Measurements from ENCODE around the gene RAB11FIP4.
A peak's percentile ranks its signal among the peaks of the same experiment; 100 is the strongest.
"Not testable (repeated sequence)": the region's sequence is repeated elsewhere in the genome, so short reads cannot be mapped to it uniquely, and the experiment has no call there.

RAB11FIP4 gene

DNA sequence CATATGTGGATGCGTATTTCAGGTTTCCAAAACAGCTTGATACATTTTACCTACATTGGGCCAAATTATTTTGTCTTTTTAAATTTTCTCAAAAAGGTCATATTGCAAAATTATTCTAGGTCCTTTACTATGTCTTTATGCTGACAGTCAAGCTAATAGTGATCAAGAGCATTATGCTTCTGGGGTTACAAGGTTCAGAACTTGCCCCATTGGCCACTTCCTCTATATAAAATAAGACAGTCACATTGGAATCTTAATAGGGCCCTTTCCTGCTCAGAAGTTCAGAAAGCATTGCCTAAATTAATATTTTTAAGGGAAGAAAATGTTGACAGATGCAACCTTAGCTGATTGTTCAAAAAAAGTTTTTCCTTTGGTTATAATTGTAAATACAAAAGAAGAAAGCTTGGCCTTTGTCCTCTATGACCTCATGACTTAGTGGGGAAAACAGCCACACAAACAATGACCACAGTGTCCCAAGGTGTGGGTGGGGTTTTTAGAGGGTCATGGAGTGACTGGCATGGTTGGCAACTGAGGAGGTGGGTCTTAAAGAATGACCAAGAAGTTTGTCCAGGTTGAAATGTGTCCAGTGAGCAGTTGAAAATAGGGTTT lies 11.8 kb upstream of the RAB11FIP4 start:
- Mint-ChIP-seq H3K27me3 (no peaks in the 10 kb centered on the region), H3K36me3 (peaks cover 4% of the 10 kb centered on the region), H3K27ac (no peak overlapping the region), H3K9me3 (no peaks in the 10 kb centered on the region), H3K4me1 (no peaks in the 10 kb centered on the region), H3K4me3 (no peak overlapping the region)

DNA sequence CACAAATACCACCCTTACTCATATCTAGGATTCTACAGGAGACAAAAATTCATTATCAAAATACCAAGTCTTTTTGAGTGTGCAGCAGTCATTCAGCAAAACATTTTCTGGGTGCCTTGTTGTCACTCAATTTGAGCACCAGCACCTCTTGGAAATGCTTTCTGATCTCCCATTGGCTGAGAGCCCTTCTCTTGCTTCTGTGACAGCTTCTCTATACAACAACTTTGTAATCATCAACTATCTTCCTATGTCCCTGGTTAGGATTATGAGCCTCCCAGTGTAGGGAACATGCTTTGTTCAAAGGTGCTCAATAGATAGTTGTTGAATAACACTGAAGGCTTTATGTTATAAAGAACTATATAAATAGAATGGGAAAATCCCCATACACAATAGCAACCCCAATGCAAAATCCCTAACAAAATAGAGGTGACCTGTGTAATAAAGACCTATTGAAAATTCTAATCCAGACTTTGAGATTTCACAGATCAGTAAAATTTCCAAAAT lies 10.3 kb upstream of the RAB11FIP4 start:
- peaks cover 4% of the 10 kb centered on the region for H3K36me3 Mint-ChIP-seq
- H3K9me3 Mint-ChIP-seq: no peaks in the 10 kb centered on the region
- no peaks in the 10 kb centered on the region for H3K27me3 Mint-ChIP-seq
- H3K4me1 Mint-ChIP-seq: no peaks in the 10 kb centered on the region
- H3K27ac Mint-ChIP-seq: no peak overlapping the region
- H3K4me3 Mint-ChIP-seq: no peak overlapping the region

DNA sequence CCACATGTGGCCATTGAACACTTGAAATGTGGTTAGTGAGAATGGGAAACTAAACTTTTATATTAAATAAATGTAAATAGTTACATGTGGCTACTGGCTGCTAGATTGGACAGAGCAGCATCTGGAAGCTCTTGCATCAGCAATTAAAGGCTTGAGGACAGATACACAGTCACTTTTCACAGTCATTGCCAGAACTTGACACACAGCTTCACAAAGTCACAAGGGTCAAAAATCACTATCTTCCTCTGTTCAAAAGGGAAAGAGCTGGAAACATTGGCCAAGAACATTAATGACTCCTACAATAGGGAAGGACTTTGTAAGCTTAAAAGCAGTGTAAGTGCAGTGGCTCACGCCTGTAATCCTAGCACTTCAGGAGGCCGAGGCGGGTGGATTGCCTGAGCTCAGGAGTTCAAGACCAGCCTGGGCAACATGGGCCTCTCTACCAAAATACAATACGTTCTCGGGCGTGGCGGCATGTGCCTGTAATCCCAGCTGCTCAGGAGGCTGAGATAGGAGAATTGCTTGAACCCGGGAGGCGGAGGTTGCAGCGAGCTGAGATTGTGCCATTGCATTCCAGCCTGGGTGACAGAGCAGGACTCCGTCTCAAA lies 8.7 kb upstream of the RAB11FIP4 start:
- H3K36me3 Mint-ChIP-seq, H3K27ac Mint-ChIP-seq, H3K9me3 Mint-ChIP-seq, H3K4me3 Mint-ChIP-seq, H3K27me3 Mint-ChIP-seq, H3K4me1 Mint-ChIP-seq: not testable (repeated sequence)

DNA sequence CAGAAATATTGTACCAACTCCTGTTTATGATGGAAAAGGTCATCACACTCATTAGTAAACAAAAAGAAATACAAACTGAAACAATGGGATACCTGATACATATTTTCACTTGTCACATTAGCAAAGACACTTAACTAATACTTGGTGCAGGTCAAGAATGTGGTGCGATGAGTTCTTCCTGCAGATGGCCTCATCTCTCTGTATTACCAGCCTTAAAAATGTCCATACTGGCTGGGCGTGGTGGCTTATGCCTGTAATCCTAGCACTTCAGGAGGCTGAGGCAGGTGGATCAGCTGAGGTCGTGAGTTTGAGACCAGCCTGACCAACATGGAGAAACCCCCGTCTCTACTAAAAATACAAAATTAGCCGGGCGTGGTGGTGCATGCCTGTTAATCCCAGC lies 8.0 kb upstream of the RAB11FIP4 start:
- H3K9me3 Mint-ChIP-seq, H3K27me3 Mint-ChIP-seq, H3K27ac Mint-ChIP-seq: not testable (repeated sequence)

DNA sequence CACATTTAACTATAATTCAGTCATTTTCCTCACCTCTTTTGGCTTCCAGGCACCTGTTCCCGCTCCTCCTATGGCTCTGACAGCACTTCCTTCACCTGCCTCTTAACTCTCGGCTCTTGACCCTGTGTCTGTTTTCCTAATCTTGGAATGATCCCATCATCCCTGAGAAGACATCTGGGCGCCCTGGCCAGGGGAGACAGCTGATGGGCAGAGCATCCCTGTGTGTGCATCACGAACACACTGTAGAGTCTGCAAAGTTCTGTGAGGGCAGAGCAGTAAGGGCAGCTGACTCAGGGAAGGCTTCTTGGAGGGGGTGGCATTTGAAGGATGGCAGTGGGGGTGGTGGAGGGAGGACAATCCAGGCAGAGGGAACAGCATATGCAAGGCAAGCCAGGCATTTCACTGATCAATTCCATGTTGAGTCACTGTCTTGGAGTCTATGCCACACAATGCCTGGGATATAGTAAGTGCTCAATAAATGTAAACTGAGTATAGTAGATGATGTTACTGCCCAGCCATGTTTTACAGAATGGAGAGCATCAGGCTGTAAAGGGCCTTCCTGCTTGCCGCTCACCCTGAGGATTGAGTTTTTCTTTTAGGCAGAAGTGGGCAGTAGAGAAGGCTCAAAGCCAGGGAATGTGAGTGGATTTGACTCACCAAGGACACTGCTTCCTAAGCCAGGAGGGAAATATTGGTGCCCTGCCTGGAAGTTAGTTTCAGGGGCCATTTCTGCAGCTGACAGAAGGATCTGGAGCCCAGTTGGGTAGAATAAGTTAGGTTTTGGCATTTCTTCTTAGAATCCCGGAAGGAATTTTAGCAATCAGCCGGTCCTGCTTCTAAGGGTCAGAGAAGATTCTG lies 5.8 kb upstream of the RAB11FIP4 start:
- H3K4me1 Mint-ChIP-seq: peaks cover 5% of the 10 kb centered on the region
- H3K4me3 Mint-ChIP-seq: no peak overlapping the region
- no peak overlapping the region for H3K27ac Mint-ChIP-seq
- H3K9me3 Mint-ChIP-seq: no peaks in the 10 kb centered on the region
- peaks cover 10% of the 10 kb centered on the region for H3K27me3 Mint-ChIP-seq
- no peaks in the 10 kb centered on the region for H3K36me3 Mint-ChIP-seq

More for the DNA sequence above, 8.0 kb upstream of the RAB11FIP4 start:
- H3K4me3 Mint-ChIP-seq, H3K4me1 Mint-ChIP-seq, H3K36me3 Mint-ChIP-seq: not testable (repeated sequence)

DNA sequence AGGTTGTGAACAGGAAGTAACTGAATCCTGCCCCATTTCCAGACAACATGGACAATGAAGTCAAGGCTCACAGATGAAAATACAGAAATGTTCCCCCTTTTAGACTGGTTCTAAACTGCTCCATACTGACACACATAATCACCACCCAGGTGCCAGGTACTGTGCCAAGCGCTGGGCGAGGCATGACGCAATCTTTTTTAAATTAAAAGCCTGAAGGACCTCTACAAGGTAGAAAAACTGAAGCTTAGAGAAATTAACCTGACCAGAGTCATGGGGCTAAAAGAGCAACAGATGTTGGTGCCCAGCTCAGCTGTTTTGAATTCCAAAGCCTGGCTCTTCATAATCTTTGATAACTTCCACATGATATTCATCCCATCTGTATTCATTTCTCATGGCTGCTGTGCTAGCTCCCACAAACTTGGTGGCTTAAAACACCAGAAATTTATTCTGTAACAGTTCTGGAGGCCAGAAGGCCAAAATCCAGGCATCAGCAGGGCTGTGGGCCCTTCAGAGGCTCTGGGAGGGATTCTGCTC lies 4.9 kb upstream of the RAB11FIP4 start:
- Mint-ChIP-seq H3K27me3 (peaks cover 10% of the 10 kb centered on the region), H3K36me3 (no peaks in the 10 kb centered on the region), H3K27ac (no peak overlapping the region), H3K4me3 (no peak overlapping the region), H3K9me3 (no peaks in the 10 kb centered on the region), H3K4me1 (peaks cover 5% of the 10 kb centered on the region)

DNA sequence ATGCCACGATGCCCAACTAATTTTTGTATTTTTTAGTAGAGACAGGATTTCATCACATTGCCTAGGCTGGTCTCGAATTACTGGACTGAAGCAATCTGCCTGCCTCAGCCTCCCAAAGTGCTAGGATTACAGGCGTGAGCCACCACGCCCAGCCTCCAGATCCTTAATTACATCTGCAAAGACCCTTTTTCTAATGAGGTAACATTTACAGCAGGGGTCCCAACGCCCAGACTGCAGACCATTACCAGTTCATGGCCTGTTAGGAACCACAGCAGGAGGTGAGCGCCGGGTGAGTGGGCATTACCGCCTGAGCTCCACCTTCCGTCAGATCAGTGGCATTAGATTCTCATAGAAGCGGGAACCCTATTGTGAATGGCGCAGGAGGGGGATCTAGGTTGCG lies 4.0 kb upstream of the RAB11FIP4 start:
- Mint-ChIP-seq H3K27me3 (peaks cover 14% of the 10 kb centered on the region), H3K27ac (no peak overlapping the region), H3K4me1 (peaks cover 9% of the 10 kb centered on the region), H3K36me3 (no peaks in the 10 kb centered on the region), H3K4me3 (no peak overlapping the region), H3K9me3 (no peaks in the 10 kb centered on the region)

DNA sequence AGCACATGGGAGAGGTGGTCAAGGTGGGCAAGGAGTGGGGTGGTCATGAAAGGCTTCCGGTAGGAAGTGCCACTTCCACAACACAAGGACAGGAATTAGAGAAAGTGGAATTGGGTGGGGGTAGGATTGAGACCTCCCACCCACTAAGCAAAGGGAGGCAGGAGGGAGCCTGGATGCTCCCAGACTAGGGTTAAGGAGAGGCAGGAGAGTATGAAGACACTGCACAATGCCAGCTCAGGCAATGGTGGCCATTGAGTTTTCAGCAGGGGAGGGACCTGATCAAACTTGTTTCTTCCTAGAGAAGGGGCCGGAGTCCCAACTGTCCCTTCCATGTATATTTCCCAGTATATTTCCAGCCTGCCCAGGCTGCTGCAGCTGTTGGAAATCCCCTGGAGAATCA lies 3.1 kb upstream of the RAB11FIP4 start:
- H3K27me3 Mint-ChIP-seq: peaks cover 21% of the 10 kb centered on the region
- H3K9me3 Mint-ChIP-seq: no peaks in the 10 kb centered on the region
- H3K4me3 Mint-ChIP-seq: no peak overlapping the region
- no peak overlapping the region for H3K27ac Mint-ChIP-seq
- peaks cover 12% of the 10 kb centered on the region for H3K4me1 Mint-ChIP-seq
- H3K36me3 Mint-ChIP-seq: no peaks in the 10 kb centered on the region

DNA sequence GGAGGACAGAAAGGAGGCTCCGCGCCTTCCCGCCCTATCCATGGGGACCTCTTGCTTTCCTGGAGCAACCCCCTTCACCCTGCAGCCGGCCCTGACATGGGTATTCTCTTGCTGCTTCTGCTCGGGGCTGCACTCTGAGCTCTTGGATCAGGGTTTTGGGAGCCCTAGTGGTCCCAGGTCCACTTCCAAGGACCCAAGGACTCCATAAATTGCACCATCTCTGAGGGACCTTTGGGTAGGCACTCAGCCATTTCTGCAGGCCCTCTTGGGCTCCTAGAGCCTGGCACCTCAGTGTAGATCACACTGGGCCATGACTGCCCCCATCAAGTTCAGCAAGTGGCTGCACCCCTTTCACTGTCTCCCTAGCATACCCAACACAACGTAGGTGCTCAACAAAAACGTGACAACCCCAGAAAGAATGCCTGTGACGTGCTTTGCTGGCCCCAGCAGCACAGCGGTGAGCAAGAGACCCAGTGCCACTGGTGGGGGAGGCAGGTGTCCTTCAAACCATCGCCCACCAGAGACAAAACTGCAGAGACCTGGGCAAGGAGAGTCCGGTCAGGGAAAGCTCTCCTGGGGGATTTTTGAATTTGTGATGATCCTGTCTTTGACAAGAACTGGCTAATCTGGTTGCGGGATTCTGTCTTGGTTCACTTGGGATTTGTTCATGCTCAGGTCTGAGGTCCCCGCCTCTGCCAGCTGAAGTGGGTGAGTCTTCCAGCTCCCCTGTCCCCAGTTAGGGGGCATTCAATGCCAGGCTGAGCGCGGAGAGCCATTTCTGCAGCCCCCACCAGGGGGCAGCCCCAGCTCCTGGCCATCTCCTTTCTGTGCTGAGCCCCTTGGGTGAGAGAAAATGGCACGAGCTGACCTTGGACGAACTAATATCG lies 2.5 kb upstream of the RAB11FIP4 start:
- Mint-ChIP-seq H3K36me3 (no peaks in the 10 kb centered on the region), H3K27me3 (peaks cover 27% of the 10 kb centered on the region), H3K27ac (no peak overlapping the region), H3K4me3 (no peak overlapping the region), H3K9me3 (no peaks in the 10 kb centered on the region), H3K4me1 (peaks cover 12% of the 10 kb centered on the region)

DNA sequence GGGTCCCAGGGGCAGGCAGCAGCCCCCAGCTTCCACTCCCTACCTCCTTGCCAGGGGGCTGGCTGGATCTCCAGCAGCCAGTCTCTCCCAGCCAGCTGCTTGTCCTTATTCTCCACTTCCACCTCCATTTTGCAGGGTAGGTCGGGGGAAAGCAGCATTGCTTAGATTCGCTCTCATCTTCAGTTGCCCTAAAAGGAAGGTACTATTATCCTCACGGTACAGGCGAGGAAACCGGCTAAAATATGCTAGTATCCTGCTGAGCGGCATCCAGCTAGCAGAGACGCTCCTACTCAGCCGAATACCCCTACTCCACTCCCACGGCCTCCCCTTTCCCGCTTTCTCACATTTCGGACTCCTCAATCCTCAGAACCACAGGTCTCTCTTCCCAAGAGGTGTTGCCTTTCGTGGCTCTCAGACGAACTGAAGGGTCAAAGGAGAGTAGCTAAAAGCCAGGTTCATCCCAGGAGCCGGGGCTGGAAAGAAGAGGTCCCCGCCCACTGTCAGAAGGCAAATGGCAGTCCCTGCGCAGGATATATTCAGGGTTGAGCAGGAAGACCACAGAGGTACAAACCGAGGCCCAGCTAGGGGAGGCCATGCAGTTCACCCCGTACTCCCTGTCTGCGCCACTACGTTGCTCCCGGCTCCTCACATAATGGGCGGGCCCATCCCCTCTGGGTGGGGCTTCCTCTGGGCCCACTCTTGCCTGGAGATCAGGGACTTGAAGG lies 1.7 kb upstream of the RAB11FIP4 start:
- peaks cover 31% of the 10 kb centered on the region for H3K27me3 Mint-ChIP-seq
- H3K9me3 Mint-ChIP-seq: no peaks in the 10 kb centered on the region
- no peaks in the 10 kb centered on the region for H3K36me3 Mint-ChIP-seq
- H3K4me1 Mint-ChIP-seq: peaks cover 12% of the 10 kb centered on the region
- peak overlapping the region; percentile 82 for H3K4me3 Mint-ChIP-seq
- H3K27ac Mint-ChIP-seq: no peak overlapping the region

DNA sequence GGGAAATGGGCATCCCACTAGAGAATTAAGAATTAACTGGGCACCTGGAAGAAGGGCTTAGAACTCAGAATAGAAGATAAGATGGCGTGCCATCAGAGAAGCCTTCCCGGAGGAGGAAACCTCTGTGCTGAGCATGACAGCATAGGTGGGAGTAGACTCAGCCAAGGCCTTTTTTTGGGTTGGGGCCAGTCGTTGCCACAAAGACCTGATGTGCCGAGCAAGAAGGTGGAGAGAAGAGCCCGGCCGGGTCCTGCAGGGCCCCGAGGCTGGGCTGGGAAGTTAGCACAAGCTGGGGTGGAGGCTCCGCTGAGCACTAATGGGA lies 1.1 kb upstream of the RAB11FIP4 start:
- Mint-ChIP-seq H3K36me3 (no peaks in the 10 kb centered on the region), H3K27me3 (peaks cover 34% of the 10 kb centered on the region), H3K9me3 (no peaks in the 10 kb centered on the region), H3K27ac (peak overlapping the region; percentile 57), H3K4me1 (peaks cover 12% of the 10 kb centered on the region), H3K4me3 (peak overlapping the region; percentile 82)

DNA sequence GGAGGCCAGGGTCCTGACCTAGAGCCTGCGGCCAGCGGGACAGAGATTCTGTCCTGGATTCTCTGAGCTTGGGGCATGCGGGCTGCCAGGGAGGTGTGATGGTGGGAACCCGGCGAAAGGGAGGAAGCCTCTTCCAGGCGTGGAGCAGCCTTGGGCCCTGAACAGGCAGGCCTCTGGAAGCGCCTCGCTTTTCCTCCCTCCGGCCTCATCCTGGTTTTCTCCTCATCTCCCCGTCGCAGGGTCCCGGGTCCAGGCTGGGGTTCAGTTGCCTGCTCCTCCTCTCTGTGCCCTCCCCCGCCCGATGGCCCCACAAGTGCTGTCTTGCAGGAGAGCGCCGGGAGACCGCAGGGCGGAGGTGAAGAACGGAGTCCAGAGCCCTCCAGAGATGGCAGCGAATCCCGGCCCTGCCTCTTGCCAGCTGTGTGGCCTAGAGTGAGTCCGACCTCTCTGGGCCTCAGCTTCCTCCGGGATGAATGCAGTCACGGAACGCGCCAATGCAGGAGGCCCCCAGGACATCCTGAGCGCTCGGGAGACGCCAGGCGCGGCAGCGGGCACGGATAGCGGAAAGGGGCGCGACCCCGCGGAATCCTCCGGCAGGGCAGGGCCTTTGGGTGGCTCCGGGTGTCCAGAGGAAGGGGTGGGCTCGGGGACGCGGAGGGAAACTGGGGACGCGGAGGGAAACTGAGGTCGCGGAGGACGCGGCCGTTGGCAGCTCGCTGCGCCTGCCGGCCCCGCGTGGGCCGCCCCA lies 553 bp upstream of the RAB11FIP4 start:
- H3K36me3 Mint-ChIP-seq: no peaks in the 10 kb centered on the region
- peaks cover 35% of the 10 kb centered on the region for H3K27me3 Mint-ChIP-seq
- H3K27ac Mint-ChIP-seq: no peak overlapping the region
- H3K9me3 Mint-ChIP-seq: no peaks in the 10 kb centered on the region
- peaks cover 12% of the 10 kb centered on the region for H3K4me1 Mint-ChIP-seq
- peak overlapping the region; percentile 82 for H3K4me3 Mint-ChIP-seq

DNA sequence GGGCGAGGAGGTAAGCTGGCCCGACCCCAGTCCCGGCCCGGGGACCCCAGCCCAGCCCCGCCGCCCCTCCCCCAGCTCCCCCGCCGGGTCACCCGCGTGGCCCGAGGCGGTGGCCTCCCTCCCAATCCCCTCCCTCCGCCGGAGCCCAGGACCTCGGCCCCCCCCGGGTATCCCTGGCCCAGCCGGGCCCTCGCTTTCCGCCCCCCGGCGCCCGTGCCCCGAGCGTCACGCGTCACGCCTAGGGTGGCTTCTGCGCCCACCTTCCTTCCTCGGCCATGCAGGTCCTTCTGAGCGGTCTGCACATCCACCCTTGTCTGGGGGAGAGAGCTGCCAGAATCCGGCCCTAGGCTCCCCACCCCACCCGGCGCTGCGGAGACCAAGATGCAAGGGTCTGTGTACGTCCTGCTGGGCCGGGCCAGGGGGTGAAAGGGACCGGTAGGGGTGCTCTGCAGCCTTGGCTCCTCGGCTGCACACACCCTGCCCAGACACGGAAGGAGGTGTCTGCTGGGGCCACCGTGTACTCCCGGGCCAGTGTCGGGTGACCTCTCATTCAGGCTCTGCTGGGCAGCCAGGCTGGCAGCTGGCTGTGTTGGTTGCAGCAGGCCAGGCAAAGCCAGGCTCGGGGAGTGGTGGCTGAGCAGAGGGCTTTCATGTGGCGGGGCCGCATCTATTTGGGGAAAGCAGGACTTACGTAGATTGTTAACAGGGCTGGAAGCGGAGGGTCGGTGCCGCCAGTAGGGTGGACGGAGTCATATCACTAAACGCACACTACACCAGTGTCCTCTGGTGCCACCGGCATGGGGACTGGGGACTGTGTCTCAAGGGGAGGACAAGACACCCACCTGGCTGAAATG lies 754 bp downstream of the RAB11FIP4 start:
- peaks cover 12% of the 10 kb centered on the region for H3K4me1 Mint-ChIP-seq
- H3K4me3 Mint-ChIP-seq: peak overlapping the region; percentile 52
- H3K27ac Mint-ChIP-seq: no peak overlapping the region
- no peaks in the 10 kb centered on the region for H3K9me3 Mint-ChIP-seq
- H3K36me3 Mint-ChIP-seq: no peaks in the 10 kb centered on the region
- peaks cover 36% of the 10 kb centered on the region for H3K27me3 Mint-ChIP-seq
